GM20000 (cell line): Measurements from ENCODE around the gene CD164L2.
A peak's percentile ranks its signal among the peaks of the same experiment; 100 is the strongest.

Experiments
- DNase-seq: peaks from one replicate; pipeline ENCODE4 v3.0.0; 2012; ENCODE audit warnings: low spot score
- CTCF ChIP-seq: IDR thresholded peaks from 2 replicates; pipeline ENCODE4 v1.5.1; 2012; ENCODE audit warnings: mild to moderate bottlenecking, control low read depth; ENCODE audit errors: extremely low read depth, missing control alignments

The CD164L2 gene

GRCh38 chr1:27346357-27346756, 36.8 kb downstream of the CD164L2 start:
- no peak for TF ChIP-seq CTCF
- no peak for DNase-seq

- no peak for DNase-seq
- TF ChIP-seq CTCF: no peak
Measured at GRCh38 chr1:27345272-27345671, 37.9 kb downstream of the CD164L2 start.

DNA sequence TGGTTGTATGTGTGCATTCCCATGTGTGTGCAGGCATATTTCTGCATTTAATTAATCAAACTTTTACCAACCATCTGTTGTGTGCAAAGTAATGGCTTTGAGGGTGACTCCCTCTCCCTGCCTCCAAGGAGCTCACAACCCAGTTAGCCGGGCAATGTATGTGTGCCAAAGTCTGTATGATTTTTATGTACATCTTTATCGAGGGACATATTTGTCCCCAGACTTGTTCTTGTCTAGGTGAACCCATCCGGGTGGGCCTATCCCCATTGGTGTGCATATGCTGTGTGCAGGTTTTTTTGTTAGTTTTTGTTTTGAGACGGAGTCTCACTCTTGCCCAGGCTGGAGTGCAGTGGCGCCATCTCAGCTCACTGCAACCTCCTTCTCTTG, 39.5 kb downstream of the CD164L2 start:
- no peak for DNase-seq
- TF ChIP-seq CTCF: no peak

DNA sequence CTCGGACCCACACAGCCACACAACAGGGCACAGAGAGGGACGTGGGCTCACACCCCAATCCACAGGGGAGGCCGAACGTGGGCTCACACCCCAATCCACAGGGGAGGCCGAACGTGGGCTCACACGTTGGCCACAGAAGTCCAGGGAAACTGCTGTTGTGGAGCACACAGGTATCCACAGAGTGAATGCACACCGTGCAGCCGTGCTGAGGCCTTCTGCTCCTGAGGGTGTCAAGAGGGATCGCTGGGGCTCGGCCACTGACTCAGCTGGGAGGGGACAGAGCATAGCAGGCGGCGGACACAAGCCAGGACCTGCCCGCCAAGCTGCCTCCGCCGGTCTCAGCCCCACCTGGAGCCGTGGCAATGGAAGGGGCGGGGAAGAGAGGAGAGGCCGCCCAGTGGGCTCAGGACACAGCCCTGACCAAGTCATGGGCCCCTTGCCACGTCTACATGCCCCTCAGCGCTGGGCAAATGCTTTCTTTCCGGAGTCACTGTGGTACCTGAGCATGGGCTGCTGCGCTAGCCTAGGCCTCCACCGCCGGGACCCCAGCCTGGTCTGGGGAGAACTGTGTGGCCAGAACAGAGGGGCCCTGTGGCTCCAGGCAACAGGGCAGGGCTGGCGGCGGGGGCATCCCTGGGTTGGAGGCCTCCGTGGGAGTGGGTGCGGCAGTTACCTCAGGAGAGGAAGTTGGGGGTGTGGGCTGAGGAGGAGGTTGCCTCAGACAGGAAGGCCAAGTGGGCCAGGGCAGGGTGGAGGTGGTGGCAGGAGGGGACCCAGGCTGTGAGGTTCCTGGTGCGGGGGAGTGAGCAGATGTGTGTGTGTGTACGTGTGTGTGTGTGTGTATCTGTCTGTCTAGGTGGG, 40.1 kb downstream of the CD164L2 start:
- TF ChIP-seq CTCF: no peak
- peak; percentile 65 for DNase-seq

DNA sequence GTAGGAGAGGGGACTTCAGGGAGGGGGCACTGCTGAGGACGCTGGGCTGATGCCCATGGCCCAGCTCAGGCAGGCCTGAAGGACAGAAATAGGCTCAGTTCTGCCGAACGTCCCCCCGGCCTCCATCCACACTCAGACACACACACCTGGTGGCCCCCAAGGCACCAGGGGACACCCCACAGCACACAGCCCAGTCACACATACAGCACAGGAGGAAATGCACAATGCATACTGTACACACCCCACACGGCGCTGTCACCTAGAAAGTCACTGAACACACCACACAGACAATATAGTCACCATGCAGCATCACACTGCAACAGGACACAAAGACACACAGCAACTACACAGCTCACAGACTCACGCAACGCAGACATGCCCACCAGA, 40.7 kb downstream of the CD164L2 start:
- no peak for DNase-seq
- TF ChIP-seq CTCF: no peak

DNA sequence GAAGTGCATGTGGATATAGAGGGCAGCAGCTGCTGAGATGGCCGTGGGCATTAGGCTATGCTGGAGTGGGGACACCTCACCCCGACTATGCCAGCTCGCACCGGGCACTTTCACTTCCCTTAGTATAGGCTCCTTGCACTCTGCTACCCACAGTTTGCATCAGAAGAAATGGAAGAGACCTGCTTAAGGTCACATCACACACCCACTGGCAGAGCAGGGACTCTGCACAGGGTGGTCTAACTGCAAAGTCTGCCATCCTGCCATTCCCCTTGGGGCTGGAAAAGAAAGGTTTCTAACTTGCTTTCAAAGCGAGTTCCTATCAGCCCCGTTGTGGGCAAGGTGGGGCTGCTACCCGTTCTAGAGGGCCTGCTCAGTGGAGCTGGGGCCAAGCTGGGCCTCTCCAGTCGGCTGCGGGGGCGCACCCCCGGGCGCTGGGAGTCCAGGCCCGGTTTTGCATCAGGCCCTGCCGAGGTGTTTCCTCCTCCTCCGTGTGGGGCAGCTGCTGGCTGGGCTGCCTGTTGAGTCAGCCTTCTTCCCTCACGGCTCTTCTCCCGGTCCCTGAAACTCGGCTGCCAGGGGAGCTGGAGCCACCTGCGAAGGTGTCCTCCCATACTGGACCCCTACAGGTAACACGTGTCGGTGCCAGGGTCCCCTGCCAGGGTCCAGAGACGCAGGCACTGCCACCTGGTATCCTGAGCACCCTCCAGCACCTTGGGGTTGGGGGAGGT, 41.4 kb downstream of the CD164L2 start, which contains the start of gene SYTL1:
TSS of gene SYTL1 (plus strand) at position 498 of the 728 bp plus-strand sequence. CDS start 3,313 bp downstream, outside the sequence.
- peak; percentile 83 for DNase-seq
- no peak for TF ChIP-seq CTCF

DNA sequence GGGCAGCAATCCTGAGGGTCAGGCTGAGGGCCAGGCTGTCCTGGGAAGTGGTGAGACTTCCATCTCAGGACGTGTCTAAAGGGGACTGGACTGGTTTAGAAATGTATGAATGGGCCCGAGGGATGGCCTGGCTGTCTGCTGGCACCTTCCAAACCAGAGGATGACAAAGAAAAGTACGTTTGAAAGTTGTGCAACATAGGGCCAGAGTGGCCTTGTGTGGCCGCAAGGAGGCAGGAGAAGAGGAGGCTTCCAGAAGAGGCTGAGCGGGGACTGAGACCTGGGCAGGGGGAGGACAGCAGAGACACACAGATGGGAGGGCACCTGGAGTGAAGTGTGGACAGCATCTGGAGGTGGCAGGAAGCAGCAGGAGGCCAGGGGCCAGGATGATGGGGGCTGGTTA, 43.9 kb downstream of the CD164L2 start:
- TF ChIP-seq CTCF: no peak
- DNase-seq: no peak
